CD4-positive, alpha-beta T cell treated with Interleukin-10 for 1 hour (primary cell): Measurements from ENCODE around the gene MED10.
"Not testable (repeated sequence)": the region's sequence is repeated elsewhere in the genome, so short reads cannot be mapped to it uniquely, and the experiment has no call there.

Source experiments
- DNase-seq: peaks from one replicate; pipeline ENCODE4 v3.0.0-alpha.2; 2020

MED10 gene

GRCh38 chr5:6372251-6373080, 5.9 kb downstream of the MED10 start:
- no peak for DNase-seq

GRCh38 chr5:6371079-6371810, 7.1 kb downstream of the MED10 start:
- no peak for DNase-seq

- no peak for DNase-seq
Measured at GRCh38 chr5:6370580-6370979, 7.8 kb downstream of the MED10 start.

GRCh38 chr5:6365977-6366590, 12.3 kb downstream of the MED10 start:
- DNase-seq = no peak

- no peak for DNase-seq
Measured at GRCh38 chr5:6365142-6365976, 13.0 kb downstream of the MED10 start.

- not testable (repeated sequence) for DNase-seq
Measured at GRCh38 chr5:6363454-6364011, 14.8 kb downstream of the MED10 start.

DNA sequence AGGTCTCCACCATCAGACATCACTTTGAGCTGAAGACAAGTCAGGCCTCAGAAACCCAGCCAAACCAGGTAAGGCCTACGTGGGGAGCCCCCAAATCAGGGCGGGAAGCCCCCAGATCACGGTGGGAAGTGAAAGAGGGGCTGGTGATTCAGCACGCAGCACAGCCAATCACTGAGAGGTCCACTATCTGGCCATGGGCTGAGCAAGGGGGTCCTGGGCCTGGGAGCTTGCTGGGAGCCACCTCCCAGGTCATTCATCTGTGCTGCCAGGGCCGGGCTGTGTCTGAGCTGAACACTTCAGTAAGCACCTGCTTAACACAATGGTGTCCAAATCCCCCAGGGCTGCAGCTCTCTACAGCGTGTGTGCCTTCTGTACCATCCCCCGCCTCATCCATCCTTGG, 15.5 kb downstream of the MED10 start:
- no peak for DNase-seq

DNA sequence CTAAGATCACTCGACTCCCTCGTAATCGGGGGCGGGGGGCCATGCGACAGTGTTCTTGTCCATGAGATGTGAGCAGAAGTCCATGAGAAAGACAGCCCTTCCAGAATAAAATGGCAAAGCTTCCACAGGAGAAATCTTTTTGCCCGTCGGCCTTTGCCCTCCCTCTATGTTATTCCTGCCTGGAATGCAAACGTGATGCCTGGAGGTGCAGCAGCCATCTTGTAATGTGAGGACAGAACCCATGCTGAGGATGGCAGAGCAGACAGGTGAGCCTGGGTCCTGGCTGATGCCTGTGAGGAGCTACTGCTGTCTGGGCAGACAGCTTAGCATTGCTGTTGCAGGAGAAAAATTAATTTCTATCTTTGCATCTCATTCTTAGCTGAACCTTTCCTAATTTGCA, 17.2 kb downstream of the MED10 start:
- no peak for DNase-seq

GRCh38 chr5:6360323-6361072, 17.8 kb downstream of the MED10 start:
- no peak for DNase-seq

- peak; percentile 12 for DNase-seq
Measured at GRCh38 chr5:6359555-6360322, 18.6 kb downstream of the MED10 start.

- DNase-seq = no peak
Measured at GRCh38 chr5:6358434-6358820, 19.9 kb downstream of the MED10 start.

- not testable (repeated sequence) for DNase-seq
Measured at GRCh38 chr5:6357817-6358433, 20.4 kb downstream of the MED10 start.

DNA sequence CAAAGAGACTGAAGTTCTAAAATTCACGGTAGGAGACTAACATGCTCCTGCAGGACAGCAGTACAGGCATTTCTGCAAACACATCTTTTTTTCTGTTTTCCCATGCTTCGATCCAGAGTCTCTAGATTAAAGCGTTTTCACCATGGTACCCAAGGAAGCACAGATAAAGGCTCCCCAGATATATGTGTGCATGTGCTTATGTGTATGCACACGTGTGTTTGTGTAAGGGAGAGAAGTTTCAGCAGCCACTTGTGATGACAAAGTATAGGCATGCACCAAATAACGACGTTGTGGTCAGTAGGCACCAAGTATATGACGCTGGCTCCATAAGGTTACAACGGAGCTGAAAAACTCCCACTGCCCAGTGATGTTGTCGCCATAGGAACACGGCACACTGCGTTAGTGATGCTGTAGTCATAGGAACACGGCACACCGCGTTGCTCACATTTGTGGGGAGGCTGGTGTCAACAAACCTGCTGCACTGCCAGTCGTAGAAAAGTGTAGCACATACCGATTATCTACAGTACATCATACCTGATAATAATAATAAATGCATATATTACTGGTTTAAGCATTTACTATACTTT, 21.7 kb downstream of the MED10 start:
- no peak for DNase-seq

- no peak for DNase-seq
Measured at GRCh38 chr5:6355294-6355693, 23.1 kb downstream of the MED10 start.

DNA sequence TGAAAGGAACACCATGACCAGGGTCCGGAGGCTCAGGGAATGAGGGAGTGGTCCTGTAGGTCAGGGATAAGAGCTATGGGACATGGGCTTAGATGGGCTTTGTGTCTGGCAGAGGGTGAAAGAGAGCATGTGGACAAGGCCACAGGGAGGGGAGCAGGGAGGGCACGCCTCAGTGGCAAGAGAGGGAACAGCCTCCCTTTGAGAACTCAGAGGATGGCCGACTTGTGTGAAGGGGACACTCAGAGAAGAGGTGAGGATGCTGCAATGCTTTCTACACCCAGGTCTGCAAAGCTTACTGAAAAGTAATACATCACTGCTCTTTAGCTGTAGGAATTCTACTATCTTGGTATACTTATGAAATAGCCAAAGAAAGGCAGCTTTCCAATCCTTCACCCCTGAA, 23.5 kb downstream of the MED10 start:
- DNase-seq = no peak

DNA sequence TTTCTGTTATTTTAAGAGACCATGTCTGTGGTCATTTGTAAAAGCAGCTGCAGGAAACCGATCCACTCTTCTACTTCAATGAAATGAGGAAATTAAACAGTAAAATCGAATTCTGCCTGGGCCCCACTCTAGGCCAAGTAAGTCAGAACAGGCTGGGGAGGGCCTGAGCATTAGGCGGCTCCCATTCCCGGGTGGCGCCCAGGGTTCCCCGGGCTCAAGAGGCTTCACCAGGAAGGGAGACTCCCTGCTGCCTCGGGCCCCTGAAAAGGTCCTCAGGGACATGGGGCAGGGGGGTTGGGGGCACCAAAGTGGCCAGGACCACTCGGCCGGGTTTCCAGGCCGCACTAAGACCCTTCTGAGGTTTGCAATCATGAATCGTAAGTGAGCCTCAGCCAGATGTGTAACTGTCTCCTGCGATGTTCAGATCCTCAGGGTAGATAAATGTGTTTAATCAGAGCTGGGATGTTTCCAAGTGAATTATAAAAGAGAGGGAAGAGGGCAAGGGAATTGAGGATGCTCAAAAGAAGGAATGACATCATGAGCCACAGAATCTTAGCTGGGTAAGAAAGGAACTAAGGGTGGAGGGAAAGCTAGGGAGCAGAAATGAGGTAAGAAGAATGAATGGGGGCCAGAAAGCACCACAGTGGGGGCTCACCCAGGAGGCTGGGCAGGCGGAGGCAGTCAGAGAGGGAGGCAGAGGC, 24.6 kb downstream of the MED10 start:
- no peak for DNase-seq

DNA sequence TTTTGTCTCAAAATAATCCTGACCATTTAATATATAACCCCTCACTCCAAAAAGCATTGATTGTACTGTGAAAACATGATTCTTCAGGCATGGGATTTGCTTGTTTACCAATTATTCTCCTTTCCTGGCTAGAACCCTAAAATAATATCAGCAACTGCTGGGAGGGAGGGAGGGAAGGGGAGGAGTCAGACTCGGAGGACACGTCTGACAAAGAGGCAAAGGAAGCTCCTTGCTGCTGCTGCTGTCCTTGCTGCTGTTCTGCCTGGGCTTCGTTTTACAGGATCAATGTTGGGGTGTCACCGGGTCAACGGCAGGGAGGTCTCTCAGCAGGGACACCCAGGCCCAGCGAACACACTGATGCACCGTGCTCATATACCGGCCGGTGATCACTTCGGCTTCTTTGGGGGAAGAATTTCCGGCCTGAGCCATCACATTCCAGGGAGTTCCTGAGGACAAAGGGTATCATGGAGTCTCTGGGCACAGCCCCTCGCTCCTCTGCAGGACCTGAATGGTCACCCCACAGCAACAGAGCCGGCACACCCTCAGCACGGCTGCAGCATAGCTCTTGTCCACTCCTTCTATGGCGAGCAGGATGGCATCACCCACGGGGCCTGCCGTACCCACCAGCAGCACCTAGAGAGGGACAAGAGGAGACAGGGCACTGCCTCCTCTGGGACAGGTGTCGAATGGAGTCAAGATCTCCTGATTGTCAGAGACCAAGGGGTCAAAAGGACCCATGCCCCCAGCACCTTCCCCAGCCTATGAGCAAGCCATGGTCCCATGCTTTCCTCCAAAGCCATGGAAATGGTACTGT, 27.9 kb downstream of the MED10 start:
- no peak for DNase-seq

DNA sequence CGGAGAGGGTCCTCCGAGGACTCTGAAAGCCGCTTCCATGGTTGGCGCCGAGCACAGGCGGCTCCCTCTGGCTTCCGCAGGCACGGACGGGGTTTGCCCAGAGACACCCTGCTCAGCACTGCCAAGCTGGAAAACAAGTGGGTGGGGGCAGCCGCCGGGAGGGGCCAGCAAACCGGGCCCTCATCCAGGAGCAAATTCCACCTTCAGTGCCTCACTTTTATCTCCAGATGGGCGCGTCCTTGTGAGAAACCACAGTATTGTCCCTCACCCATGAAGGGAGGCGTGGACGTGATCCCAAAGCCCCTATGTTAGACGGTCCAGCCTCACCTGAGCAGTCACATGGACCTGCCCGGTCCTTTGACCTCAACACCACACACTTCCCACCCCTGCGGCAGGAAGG, 29.0 kb downstream of the MED10 start:
- no peak for DNase-seq
